Suppressor macrophage treated with lipopolysaccharide for 1 hour (primary cell): Measurements from ENCODE around the gene SYNPO2.
A peak's percentile ranks its signal among the peaks of the same experiment; 100 is the strongest.
"Not testable (repeated sequence)": the region's sequence is repeated elsewhere in the genome, so short reads cannot be mapped to it uniquely, and the experiment has no call there.

Experiments used
- DNase-seq, 3 donors: peaks; one replicate each; pipeline ENCODE4 v3.0.0-alpha.2; 2020 to 2022

The SYNPO2 gene

GRCh38 chr4:119003001-119003400 is 114.3 kb downstream of the SYNPO2 start:
- peak; percentile 70 to 80 (median 74) for DNase-seq

GRCh38 chr4:119005928-119006460 is 117.3 kb downstream of the SYNPO2 start:
- no peak for DNase-seq

GRCh38 chr4:119008761-119009160 is 120.1 kb downstream of the SYNPO2 start:
- DNase-seq = peak in 2 of 3 donors; percentile 53 to 55

GRCh38 chr4:119010221-119010620 is 121.6 kb downstream of the SYNPO2 start:
- DNase-seq = peak; percentile 74 to 87 (median 80)

GRCh38 chr4:119010909-119011606 is 122.4 kb downstream of the SYNPO2 start:
- peak; percentile 56 to 64 (median 61) for DNase-seq

GRCh38 chr4:119011607-119011988 is 122.9 kb downstream of the SYNPO2 start:
- no peak for DNase-seq

- DNase-seq = no peak
Observed at GRCh38 chr4:119014658-119015057, 126.0 kb downstream of the SYNPO2 start.

- no peak for DNase-seq
Observed at GRCh38 chr4:119016636-119017035, 128.0 kb downstream of the SYNPO2 start.

- no peak for DNase-seq
Observed at GRCh38 chr4:119017636-119018035, 129.0 kb downstream of the SYNPO2 start.

GRCh38 chr4:119020158-119020557 is 131.5 kb downstream of the SYNPO2 start:
- no peak for DNase-seq

GRCh38 chr4:119022520-119022919 is 133.9 kb downstream of the SYNPO2 start:
- DNase-seq = not testable (repeated sequence)

- no peak for DNase-seq
Observed at GRCh38 chr4:119024102-119024501, 135.4 kb downstream of the SYNPO2 start.

GRCh38 chr4:119025420-119025819 is 136.8 kb downstream of the SYNPO2 start:
- peak; percentile 85 to 92 (median 91) for DNase-seq

GRCh38 chr4:119025916-119026661 is 137.4 kb downstream of the SYNPO2 start:
- peak; percentile 79 to 94 (median 92) for DNase-seq

- peak in 1 of 3 donors; percentile 16 for DNase-seq
Observed at GRCh38 chr4:119026662-119027444, 138.2 kb downstream of the SYNPO2 start.

GRCh38 chr4:119027811-119028210 is 139.2 kb downstream of the SYNPO2 start:
- no peak for DNase-seq

- DNase-seq = no peak
Observed at GRCh38 chr4:119028296-119028695, 139.6 kb downstream of the SYNPO2 start.

GRCh38 chr4:119029847-119030535 is 141.3 kb downstream of the SYNPO2 start:
- no peak for DNase-seq

- no peak for DNase-seq
Observed at GRCh38 chr4:119030536-119030890, 141.9 kb downstream of the SYNPO2 start.

GRCh38 chr4:119031218-119031617 is 142.6 kb downstream of the SYNPO2 start:
- DNase-seq = peak in 1 of 3 donors; percentile 29

- no peak for DNase-seq
Observed at GRCh38 chr4:119032921-119033685, 144.4 kb downstream of the SYNPO2 start.
